DLD1 (cell line): Measurements from ENCODE around the gene OOSP2.

ENCODE experiments used
- in situ Hi-C: cut with HindIII; loops from 2 replicates; pipeline ENCODE4 v1.10.0; 2017; ENCODE audit warnings: low sequenced_read_pairs

Gene OOSP2

GRCh38 chr11:60077981-60078380 lies 37.8 kb downstream of the OOSP2 start:
- in situ Hi-C loops: no loop called here

GRCh38 chr11:60078745-60079144 lies 38.5 kb downstream of the OOSP2 start:
- in situ Hi-C loops: no loop called here

GRCh38 chr11:60080535-60080934 lies 40.3 kb downstream of the OOSP2 start:
- in situ Hi-C loops: no loop called here

- in situ Hi-C loops: no loop called here
Measured at GRCh38 chr11:60084631-60085273, 44.5 kb downstream of the OOSP2 start.

- in situ Hi-C loops: no loop called here
Measured at GRCh38 chr11:60085909-60086308, 45.7 kb downstream of the OOSP2 start.

GRCh38 chr11:60087239-60087638 lies 47.0 kb downstream of the OOSP2 start:
- in situ Hi-C loops: no loop called here

- in situ Hi-C loops: no loop called here
Measured at GRCh38 chr11:60088364-60088763, 48.2 kb downstream of the OOSP2 start, which contains the start of gene MS4A2. Gene MS4A2, plus strand, starts transcription at chr11:60088664. Its CDS starts 102 bp downstream, at chr11:60088766.

GRCh38 chr11:60095477-60096120 lies 55.4 kb downstream of the OOSP2 start:
- in situ Hi-C loops: no loop called here

GRCh38 chr11:60097189-60097588 lies 57.0 kb downstream of the OOSP2 start:
- in situ Hi-C loops: no loop called here
